ENCODE measurements around the gene ADAMTSL2.
A peak's percentile ranks its signal among the peaks of the same experiment; 100 is the strongest.
"Not testable (repeated sequence)": the region's sequence is repeated elsewhere in the genome, so short reads cannot be mapped to it uniquely, and the experiment has no call there.

Gene ADAMTSL2

GRCh38 chr9:133558191-133559126 lies 24.0 kb downstream of the ADAMTSL2 start:
- peak; percentile 83 for DNase-seq (ENCODE audit: low read depth, low spot score)

DNA sequence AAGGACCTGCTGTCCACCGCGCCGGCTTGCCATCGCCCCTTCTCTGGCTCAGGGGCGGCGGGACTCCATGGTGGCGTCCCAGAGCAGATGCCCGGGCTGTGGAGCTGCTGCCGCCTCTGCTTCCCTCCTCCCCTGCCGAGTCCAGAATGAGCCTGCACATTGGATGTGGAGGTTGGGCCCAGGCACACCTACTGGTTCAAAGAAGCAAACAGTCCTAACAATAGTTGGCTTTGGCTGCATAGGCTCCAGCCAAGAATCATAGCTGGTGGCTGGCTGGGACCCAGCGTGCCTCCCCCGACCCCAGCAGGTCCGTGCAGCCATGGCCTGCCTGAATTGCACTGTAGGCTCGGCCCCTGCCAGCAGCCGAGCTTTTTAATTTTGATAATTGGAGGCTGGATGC lies 25.8 kb downstream of the ADAMTSL2 start:
- peak; percentile 58 for DNase-seq (ENCODE audit: low read depth, low spot score)

GRCh38 chr9:133560944-133561343 lies 26.4 kb downstream of the ADAMTSL2 start:
- no peak for DNase-seq (ENCODE audit: low read depth, low spot score)

GRCh38 chr9:133561976-133562554 lies 27.6 kb downstream of the ADAMTSL2 start:
- no peak for DNase-seq (ENCODE audit: low read depth, low spot score)

DNA sequence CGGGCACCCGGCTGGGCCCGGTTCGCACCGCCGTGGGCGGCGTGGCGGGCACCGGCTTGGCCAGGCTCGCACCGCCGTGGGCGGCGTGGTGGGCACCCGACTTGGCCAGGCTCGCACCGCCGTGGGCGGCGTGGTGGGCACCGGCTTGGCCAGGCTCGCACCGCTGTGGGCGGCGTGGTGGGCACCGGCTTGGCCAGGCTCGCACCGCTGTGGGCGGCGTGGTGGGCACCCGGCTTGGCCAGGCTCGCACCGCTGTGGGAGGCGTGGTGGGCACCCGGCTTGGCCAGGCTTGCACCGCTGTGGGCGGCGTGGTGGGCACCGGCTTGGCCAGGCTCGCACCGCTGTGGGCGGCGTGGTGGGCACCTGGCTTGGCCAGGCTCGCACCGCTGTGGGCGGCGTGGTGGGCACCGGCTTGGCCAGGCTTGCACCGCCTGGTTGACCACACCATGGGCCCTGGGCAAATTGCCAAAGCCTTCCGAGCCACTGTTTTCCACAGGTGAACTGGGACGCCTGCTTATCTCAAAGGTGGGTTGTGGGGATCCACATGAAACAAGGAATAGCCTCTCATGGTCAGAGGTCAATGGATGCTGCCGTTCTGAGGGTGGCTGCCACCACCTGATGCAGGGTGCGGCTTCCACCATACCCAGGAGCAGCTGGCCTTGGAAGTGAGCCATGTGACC lies 28.2 kb downstream of the ADAMTSL2 start:
- no peak for DNase-seq (ENCODE audit: low read depth, low spot score)

DNA sequence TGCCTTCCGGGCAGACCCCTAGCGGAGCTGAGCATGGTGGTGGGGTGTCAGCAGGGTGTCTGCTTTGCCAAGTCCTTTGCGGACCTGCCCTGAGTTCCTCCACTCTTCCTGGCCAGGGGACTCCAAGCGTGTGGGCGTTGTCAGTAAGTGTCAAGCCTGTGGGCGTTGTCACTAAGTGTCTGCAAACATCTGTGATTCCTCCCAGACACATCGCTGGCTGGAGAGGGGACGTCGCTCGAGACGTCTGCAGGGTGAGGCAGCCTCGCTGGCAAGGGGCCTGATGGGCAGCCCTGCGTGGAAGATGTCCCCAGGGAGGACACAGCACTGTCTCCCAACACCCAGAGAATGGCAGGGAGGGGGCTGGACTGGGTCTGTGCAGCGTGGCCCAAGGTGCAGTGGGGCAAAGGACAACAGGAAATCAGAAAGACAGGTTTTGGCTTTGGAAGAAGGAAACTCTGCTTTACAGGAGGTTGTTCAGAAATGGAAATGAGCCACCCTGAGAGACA lies 28.8 kb downstream of the ADAMTSL2 start:
- DNase-seq (ENCODE audit: low read depth, low spot score), result no peak

DNA sequence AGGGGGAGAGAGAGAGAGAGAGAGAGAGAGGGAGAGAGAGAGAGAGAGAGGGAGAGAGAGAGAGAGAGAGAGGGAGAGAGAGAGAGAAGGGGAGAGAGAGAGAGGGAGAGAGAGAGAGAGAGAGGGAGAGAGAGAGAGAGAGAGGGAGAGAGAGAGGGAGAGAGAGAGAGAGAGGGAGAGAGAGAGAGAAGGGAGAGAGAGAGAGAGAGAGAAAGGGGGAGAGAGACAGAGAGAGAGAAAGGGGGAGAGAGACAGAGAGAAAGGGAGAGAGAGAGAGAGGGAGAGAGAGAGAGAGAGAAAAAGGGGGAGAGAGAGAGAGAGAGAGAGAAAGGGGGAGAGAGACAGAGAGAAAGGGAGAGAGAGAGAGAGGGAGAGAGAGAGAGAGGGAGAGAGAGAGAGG lies 29.3 kb downstream of the ADAMTSL2 start:
- DNase-seq (ENCODE audit: low read depth, low spot score), result not testable (repeated sequence)

GRCh38 chr9:133564451-133565116 lies 30.1 kb downstream of the ADAMTSL2 start:
- DNase-seq (ENCODE audit: low read depth, low spot score), result no peak

GRCh38 chr9:133566382-133566781 lies 31.9 kb downstream of the ADAMTSL2 start:
- no peak for DNase-seq (ENCODE audit: low read depth, low spot score)

DNA sequence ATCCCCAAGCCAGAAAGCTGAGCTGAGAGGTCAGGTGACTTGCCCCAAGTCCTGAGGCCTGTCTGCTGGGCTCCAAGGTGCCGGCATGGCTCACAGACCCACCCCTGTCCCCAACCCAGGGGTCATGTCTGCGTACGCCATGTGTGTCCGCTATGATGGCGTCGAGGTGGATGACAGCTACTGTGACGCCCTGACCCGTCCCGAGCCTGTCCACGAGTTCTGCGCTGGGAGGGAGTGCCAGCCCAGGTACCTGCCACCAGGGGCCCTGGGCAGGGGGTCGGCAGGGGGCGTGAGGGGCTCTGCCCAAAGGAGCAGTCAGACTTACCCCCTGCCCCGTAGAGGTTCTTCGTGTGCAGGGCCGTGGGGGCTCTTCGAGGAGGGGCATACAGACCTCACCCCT lies 32.3 kb downstream of the ADAMTSL2 start:
- DNase-seq (ENCODE audit: low read depth, low spot score), result no peak

DNA sequence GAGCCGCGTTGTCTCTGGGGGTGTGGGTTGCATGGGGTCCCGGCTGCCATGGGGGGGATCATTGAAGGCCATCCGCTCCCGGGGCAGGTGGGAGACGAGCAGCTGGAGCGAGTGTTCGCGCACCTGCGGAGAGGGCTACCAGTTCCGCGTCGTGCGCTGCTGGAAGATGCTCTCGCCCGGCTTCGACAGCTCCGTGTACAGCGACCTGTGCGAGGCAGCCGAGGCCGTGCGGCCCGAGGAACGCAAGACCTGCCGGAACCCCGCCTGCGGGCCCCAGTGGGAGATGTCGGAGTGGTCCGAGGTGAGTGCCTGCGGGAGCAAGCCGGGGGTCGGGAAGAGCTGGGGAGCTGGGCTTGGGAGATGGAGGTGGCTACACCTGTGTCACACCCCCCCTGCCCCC lies 33.7 kb downstream of the ADAMTSL2 start:
- no peak for DNase-seq (ENCODE audit: low read depth, low spot score)

DNA sequence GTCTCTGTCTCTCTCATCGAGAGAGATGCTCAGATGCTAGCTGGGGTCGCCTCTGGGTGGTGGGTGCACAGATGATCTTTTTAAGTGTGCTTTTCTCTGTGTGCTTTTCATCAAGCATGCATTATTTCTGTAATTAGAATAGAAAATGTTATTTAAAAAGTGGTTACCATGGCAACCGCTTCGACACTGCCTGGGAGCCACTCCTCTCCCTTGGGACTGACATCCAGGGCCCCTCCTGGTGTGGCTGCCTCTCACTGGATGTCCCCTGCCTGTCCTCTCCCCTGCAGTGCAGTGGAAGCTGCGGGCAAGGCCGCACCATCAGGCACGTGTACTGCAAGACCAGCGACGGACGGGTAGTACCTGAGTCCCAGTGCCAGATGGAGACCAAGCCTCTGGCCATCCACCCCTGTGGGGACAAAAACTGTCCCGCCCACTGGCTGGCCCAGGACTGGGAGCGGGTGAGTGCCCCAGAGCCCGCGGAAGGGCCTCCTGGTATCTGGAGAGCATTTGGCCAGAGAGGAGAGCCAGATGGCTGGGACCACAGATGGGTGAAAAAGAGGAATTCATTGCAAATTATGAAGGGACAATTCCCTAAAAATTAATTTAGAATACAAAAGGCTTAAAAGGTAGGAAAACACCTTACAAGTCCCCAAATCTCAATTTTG lies 34.7 kb downstream of the ADAMTSL2 start:
- no peak for DNase-seq (ENCODE audit: low read depth, low spot score)

- no peak for DNase-seq (ENCODE audit: low read depth, low spot score)
Observed at GRCh38 chr9:133569891-133570690, 35.6 kb downstream of the ADAMTSL2 start.

GRCh38 chr9:133570691-133571080 lies 36.2 kb downstream of the ADAMTSL2 start:
- no peak for DNase-seq (ENCODE audit: low read depth, low spot score)

DNA sequence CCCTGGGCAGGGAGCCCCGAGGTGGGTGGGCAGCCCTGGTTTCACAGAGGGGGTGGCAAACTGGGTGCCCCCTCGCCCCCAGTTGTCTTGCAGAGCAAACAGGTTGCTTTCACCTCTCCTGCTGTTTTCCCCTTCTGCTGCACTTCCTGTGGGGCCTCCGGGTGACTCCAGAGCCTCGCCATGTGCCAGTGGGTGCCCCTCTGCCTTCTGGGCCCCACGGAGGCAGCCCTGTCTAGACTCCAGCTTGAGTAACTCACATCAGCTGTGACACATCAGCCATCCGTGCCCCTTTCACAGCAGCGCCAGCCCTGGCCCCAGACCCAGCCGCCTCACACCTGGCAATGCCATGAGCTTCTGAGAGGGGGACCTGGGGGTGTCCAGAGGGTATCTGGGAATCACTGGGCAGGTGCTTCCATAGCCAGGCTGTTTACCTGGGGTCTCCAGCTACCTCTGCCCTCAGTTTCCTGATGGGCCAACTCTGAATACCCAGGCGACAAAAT lies 36.9 kb downstream of the ADAMTSL2 start:
- DNase-seq (ENCODE audit: low read depth, low spot score), result no peak

- DNase-seq (ENCODE audit: low read depth, low spot score), result no peak
Observed at GRCh38 chr9:133571896-133572595, 37.5 kb downstream of the ADAMTSL2 start.

DNA sequence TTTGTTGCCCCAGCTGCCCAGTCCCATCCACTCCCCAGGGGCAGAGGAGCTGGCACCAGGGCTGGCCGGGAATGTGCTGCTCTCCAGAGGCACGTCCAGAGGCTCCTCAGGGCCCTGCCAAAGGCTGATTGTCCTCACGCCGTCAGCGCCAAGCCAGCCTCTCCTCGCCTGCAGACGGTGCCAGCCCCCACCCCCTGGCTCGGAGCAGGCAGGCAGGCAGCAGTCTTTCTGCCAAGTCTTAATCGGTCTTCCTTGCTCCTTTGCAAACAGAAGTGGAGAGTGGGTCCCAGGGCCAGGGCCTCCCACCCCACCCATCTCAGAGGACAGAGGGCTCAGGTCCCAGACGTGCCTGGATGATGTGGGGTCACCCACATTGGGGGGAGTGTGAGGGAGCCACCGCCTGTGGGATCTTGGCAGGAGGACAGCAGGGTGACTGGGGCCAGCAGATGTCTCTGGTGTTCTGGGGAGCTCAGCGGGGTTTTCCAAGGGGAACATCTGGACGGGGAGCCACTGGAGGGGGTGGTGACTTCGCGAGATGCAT lies 38.4 kb downstream of the ADAMTSL2 start:
- peak; percentile 61 for DNase-seq (ENCODE audit: low read depth, low spot score)

DNA sequence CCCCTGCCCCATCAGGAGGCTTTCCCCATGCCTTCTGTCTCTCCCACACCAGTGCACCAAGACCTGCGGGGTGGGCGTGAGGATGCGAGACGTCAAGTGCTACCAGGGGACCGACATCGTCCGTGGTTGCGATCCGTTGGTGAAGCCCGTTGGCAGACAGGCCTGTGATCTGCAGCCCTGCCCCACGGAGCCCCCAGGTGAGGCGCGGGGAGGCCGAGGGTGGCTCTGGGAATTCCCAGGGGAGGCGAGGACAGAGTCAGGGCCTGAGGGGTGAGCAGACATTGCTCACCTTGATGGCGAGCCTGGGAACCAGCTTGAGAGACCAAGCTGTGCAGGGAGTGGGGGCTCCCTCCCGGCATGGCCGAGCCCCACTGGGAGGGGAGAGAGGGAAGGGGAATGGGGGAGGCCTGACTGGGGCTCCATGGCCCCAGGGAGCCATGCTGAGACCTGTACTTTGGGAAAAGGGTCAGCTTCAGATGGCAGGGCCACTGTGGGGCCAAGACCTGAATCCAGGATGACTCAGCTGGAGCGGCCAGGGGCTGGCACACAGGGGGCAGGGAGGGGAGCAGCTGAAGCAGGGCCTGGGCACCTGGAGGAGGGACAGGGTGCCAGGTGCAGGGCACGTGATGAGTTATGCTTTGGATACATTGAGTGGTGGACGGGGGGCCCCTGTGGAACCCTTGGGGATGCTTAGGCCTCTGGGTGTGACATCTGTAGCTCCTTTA lies 39.4 kb downstream of the ADAMTSL2 start:
- DNase-seq (ENCODE audit: low read depth, low spot score), result no peak

DNA sequence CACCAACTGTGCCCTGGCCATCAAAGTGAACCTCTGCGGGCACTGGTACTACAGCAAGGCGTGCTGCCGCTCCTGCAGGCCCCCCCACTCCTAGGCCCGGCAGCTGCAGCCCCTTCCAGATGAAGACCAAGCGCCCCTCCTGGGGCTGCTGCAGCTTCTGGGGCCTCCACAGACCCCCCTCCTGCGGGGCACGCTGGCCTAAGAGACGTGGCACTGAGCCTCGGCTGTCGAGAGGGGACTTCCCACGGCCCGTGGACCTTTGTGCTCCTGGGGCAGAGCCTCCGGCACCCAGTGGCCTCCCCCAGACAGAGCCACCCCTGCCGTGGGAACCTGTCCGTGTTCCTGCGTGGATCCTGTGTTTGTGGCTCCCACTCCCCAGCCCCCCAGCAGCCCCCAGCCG lies 40.3 kb downstream of the ADAMTSL2 start:
- DNase-seq (ENCODE audit: low read depth, low spot score), result no peak
